Testis (tissue), 2 donors: ENCODE results near the gene PDCL3.

Experiments
- CTCF ChIP-seq, 3 experiments: fragments of 450-650 bp in 2 of 3; fragments of 200-600 bp in 1 of 3; sonication (generic) in 1 of 3; IDR thresholded peaks; one replicate each; pipeline ENCODE4 v1.5.1; 2016 to 2019; ENCODE audit warnings: antibody characterized with exemption in 3 of 3, mild to moderate bottlenecking in 2 of 3, moderate library complexity in 1 of 3
- POLR2A ChIP-seq: fragments of 450-650 bp; IDR thresholded peaks from one replicate; pipeline ENCODE4 v1.6.1; 2017; ENCODE audit warnings: antibody characterized with exemption, mild to moderate bottlenecking, moderate library complexity

GRCh38 chr2:100624536-100624935, 61.7 kb downstream of the PDCL3 start:
- TF ChIP-seq CTCF (IDR thresholded peaks at IDR 0.05) = no peak
- TF ChIP-seq POLR2A = no peak
